ENCODE measurements around the gene NR4A1.

DNA sequence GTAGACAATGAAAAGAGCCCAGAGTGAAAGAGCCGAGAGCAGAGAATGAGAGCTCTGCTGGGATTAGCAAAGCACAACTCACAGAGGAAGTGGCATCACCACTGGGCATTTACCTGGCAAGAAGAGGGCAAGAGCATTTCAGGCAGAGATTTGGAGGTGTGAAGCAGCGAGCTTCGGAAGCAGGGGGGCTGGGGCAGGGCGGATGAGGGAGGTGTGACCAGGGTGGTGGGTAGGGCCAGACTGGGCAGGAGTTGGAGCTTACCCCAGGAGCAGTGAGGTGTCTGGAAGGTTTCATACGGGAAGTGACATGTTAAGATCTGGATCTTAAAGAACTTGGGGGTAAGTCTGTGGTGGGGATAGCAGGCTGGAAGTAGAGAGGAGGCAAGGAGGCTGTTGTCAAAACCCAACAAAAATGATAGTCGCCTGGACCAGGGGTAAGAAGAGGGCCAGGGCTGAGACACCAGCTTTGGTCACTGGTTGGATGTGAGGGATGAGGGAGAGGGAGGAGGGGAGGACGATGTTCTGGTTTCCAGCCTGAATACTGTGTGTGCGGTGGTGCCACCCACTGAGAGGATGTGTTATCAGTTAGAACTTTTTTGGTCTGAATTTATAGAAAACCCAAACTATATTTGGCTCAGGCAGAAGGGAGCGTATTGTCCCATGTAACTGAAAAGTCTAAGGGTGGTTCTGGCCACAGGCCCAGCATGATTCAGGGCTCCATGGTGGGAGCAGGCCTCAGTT is 33.4 kb downstream of the NR4A1 start:
- no peak for TF ChIP-seq POLR2A (IDR thresholded peaks at IDR 0.05)
- TF ChIP-seq, protein P1, sequence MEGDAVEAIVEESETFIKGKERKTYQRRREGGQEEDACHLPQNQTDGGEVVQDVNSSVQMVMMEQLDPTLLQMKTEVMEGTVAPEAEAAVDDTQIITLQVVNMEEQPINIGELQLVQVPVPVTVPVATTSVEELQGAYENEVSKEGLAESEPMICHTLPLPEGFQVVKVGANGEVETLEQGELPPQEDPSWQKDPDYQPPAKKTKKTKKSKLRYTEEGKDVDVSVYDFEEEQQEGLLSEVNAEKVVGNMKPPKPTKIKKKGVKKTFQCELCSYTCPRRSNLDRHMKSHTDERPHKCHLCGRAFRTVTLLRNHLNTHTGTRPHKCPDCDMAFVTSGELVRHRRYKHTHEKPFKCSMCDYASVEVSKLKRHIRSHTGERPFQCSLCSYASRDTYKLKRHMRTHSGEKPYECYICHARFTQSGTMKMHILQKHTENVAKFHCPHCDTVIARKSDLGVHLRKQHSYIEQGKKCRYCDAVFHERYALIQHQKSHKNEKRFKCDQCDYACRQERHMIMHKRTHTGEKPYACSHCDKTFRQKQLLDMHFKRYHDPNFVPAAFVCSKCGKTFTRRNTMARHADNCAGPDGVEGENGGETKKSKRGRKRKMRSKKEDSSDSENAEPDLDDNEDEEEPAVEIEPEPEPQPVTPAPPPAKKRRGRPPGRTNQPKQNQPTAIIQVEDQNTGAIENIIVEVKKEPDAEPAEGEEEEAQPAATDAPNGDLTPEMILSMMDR (IDR thresholded peaks at IDR 0.05), result no peak
- TF ChIP-seq EP300 (IDR thresholded peaks at IDR 0.05), result no peak
